BE2C (cell line): ENCODE measurements around the gene AKAP3.

Experiments
- DNase-seq: peaks from one replicate; pipeline ENCODE4 v3.0.0-alpha.2; 2020
- H3K27me3 ChIP-seq: fragments of 250-450 bp; sonication (Bioruptor Pico); 2 replicates; pipeline ENCODE4 v1.5.1; 2020; ENCODE audit warnings: mild to moderate bottlenecking
- H3K36me3 ChIP-seq: fragments of 250-450 bp; sonication (Bioruptor Pico); 2 replicates; pipeline ENCODE4 v1.5.1; 2020; ENCODE audit warnings: mild to moderate bottlenecking
- H3K4me1 ChIP-seq: fragments of 250-450 bp; sonication (Bioruptor Pico); 2 replicates; pipeline ENCODE4 v1.5.1; 2020
- H3K4me3 ChIP-seq: 2 replicates; pipeline ENCODE4 v1.5.1; 2011; ENCODE audit warnings: low read depth, low read length
- H3K9me3 ChIP-seq: fragments of 250-450 bp; sonication (Bioruptor Pico); 2 replicates; pipeline ENCODE4 v1.5.1; 2020
- TF ChIP-seq, protein P1 (sequence below): IDR thresholded peaks from 2 replicates; pipeline ENCODE4 v1.5.1; 2012; ENCODE audit warnings: mild to moderate bottlenecking, low read depth, low read length

AKAP3 gene

GRCh38 chr12:4610481-4610880 lies 38.4 kb downstream of the AKAP3 start:
- TF ChIP-seq, protein P1, sequence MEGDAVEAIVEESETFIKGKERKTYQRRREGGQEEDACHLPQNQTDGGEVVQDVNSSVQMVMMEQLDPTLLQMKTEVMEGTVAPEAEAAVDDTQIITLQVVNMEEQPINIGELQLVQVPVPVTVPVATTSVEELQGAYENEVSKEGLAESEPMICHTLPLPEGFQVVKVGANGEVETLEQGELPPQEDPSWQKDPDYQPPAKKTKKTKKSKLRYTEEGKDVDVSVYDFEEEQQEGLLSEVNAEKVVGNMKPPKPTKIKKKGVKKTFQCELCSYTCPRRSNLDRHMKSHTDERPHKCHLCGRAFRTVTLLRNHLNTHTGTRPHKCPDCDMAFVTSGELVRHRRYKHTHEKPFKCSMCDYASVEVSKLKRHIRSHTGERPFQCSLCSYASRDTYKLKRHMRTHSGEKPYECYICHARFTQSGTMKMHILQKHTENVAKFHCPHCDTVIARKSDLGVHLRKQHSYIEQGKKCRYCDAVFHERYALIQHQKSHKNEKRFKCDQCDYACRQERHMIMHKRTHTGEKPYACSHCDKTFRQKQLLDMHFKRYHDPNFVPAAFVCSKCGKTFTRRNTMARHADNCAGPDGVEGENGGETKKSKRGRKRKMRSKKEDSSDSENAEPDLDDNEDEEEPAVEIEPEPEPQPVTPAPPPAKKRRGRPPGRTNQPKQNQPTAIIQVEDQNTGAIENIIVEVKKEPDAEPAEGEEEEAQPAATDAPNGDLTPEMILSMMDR = no peak

GRCh38 chr12:4609071-4609470 lies 39.8 kb downstream of the AKAP3 start:
- Histone ChIP-seq H3K4me3 (no peak overlapping the region), H3K9me3 (no peaks in the 10 kb centered on the region), H3K27me3 (no peaks in the 10 kb centered on the region; the same call in 1 of the 2 replicates), H3K36me3 (peaks cover 11% of the 10 kb centered on the region), H3K4me1 (peaks cover 19% of the 10 kb centered on the region)
- DNase-seq = no peak
- TF ChIP-seq, protein P1 = no peak

More at GRCh38 chr12:4610481-4610880, 38.4 kb downstream of the AKAP3 start:
- no peak for DNase-seq
- no peak overlapping the region for H3K4me3 ChIP-seq
- no peaks in the 10 kb centered on the region for H3K9me3 ChIP-seq
- peaks cover 14% of the 10 kb centered on the region for H3K36me3 ChIP-seq
- no peaks in the 10 kb centered on the region for H3K27me3 ChIP-seq
- peaks cover 19% of the 10 kb centered on the region for H3K4me1 ChIP-seq

DNA sequence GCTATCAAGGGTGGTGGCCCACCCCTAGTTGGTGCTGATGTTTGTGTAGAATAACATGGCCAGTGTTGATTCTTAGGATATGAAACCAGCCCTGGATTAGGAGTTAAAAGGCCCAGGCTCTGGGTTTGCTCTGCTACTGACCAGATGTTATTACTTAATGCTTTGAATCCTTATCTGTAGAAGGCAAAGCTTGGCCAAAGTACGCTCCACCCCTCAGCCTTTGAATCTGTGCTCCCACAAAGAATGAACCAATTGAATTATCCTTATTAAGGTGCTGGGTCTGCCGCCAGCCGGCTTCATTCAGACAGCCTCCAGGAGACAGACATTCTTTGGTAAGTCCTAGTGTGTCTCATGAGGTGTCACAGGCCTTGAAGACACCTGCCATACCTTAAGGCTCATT lies 41.8 kb downstream of the AKAP3 start:
- TF ChIP-seq, protein P1 = no peak
- H3K9me3 ChIP-seq = no peaks in the 10 kb centered on the region
- H3K4me1 ChIP-seq = peaks cover 19% of the 10 kb centered on the region
- H3K27me3 ChIP-seq = peaks cover 4% of the 10 kb centered on the region
- peak; percentile 74 for DNase-seq
- peak overlapping the region; percentile 17; the same call in 1 of the 2 replicates for H3K4me3 ChIP-seq
- H3K36me3 ChIP-seq = no peaks in the 10 kb centered on the region

DNA sequence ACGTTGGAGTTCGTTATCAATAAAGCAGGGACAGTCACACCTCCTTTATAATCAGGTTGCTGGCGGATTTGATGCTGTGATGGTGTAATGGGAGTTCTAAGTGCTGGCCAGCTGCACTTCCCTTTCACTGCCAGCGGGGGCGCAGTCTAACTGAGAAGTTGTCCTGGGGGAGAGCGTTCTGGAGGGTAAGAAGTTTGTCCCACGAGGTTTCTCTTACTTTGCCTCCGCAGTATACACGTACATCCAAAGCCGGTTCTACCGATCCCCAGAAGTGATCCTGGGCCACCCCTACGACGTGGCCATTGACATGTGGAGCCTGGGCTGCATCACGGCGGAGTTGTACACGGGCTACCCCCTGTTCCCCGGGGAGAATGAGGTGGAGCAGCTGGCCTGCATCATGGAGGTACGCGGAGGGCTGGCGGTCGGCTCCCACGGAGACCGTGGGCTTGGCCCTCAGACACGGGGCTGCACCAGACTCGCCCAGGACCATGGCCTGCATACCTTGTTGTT lies 44.1 kb downstream of the AKAP3 start:
- H3K36me3 ChIP-seq = no peaks in the 10 kb centered on the region
- H3K4me1 ChIP-seq = peaks cover 19% of the 10 kb centered on the region
- TF ChIP-seq, protein P1 = peak; percentile 98
- DNase-seq = peak; percentile 72
- H3K4me3 ChIP-seq = peak overlapping the region; percentile 85
- no peaks in the 10 kb centered on the region for H3K9me3 ChIP-seq
- H3K27me3 ChIP-seq = peaks cover 4% of the 10 kb centered on the region

GRCh38 chr12:4603946-4604345 lies 44.9 kb downstream of the AKAP3 start:
- peaks cover 4% of the 10 kb centered on the region for H3K27me3 ChIP-seq
- no peak for DNase-seq
- no peak overlapping the region for H3K4me3 ChIP-seq
- no peaks in the 10 kb centered on the region for H3K9me3 ChIP-seq
- TF ChIP-seq, protein P1 = no peak
- peaks cover 19% of the 10 kb centered on the region for H3K4me1 ChIP-seq
- H3K36me3 ChIP-seq = no peaks in the 10 kb centered on the region

- TF ChIP-seq, protein P1 = no peak
- Histone ChIP-seq H3K9me3 (no peaks in the 10 kb centered on the region), H3K27me3 (peaks cover 4% of the 10 kb centered on the region), H3K36me3 (no peaks in the 10 kb centered on the region), H3K4me1 (peaks cover 19% of the 10 kb centered on the region), H3K4me3 (no peak overlapping the region)
- DNase-seq = no peak
These were observed 45.4 kb downstream of the AKAP3 start for GRCh38 chr12:4603421-4603820.
